Measurements from ENCODE around the gene C16orf96.

The C16orf96 gene

GRCh38 chr16:4612474-4612931 is 56.4 kb downstream of the C16orf96 start:
- no CpG with 5 or more reads among the region's 7 CpGs for WGBS (ENCODE audit: extremely low coverage, insufficient coverage, low lambda C conversion rate)
- Histone ChIP-seq H3K18ac (ENCODE audit: low read length) (no peak overlapping the region), H3K9ac (ENCODE audit: low read length) (peak overlapping the region; percentile 45), H3K4ac (ENCODE audit: low read depth, low read length) (no peak overlapping the region), H4K5ac (ENCODE audit: low read length) (no peak overlapping the region), H3K79me1 (ENCODE audit: low read length) (peaks cover 12% of the 10 kb centered on the region), H2BK5ac (ENCODE audit: low read length) (no peak overlapping the region), H3K27me3 (ENCODE audit: insufficient read depth, low read length, poor library complexity) (no peaks in the 10 kb centered on the region), H2BK15ac (replicated peaks; ENCODE audit: low read depth) (no peak overlapping the region), H3K4me1 (ENCODE audit: control insufficient read depth, low read depth, low read length) (peaks cover 7% of the 10 kb centered on the region), H3K4me2 (ENCODE audit: low read length) (no peak overlapping the region), H3K36me3 (ENCODE audit: control insufficient read depth, insufficient read depth, low read length) (no peaks in the 10 kb centered on the region), H3K27ac (ENCODE audit: low read depth, low read length) (no peak overlapping the region), H3K56ac (ENCODE audit: low read length) (peak overlapping the region; percentile 15), H2BK120ac (ENCODE audit: low read depth, low read length) (no peak overlapping the region), H4K8ac (ENCODE audit: low read depth, low read length) (no peak overlapping the region), H2AK5ac (ENCODE audit: low read length) (no peak overlapping the region), H3K23ac (ENCODE audit: low read length) (no peak overlapping the region), H3K4me3 (ENCODE audit: low read length) (no peak overlapping the region), H3K79me2 (ENCODE audit: control insufficient read depth, insufficient read depth, low read length) (peaks cover 35% of the 10 kb centered on the region)
- peak; percentile 64 for DNase-seq

- Histone ChIP-seq H3K79me1 (ENCODE audit: low read length) (peaks cover 12% of the 10 kb centered on the region), H2AK5ac (ENCODE audit: low read length) (no peak overlapping the region), H3K79me2 (ENCODE audit: control insufficient read depth, insufficient read depth, low read length) (peaks cover 35% of the 10 kb centered on the region), H3K4me2 (ENCODE audit: low read length) (peak overlapping the region; percentile 96), H3K36me3 (ENCODE audit: control insufficient read depth, insufficient read depth, low read length) (no peaks in the 10 kb centered on the region), H2BK15ac (replicated peaks; ENCODE audit: low read depth) (no peak overlapping the region), H4K8ac (ENCODE audit: low read depth, low read length) (no peak overlapping the region), H3K27ac (ENCODE audit: low read depth, low read length) (no peak overlapping the region), H3K4me1 (ENCODE audit: control insufficient read depth, low read depth, low read length) (peaks cover 7% of the 10 kb centered on the region), H3K9ac (ENCODE audit: low read length) (peak overlapping the region; percentile 93), H3K18ac (ENCODE audit: low read length) (no peak overlapping the region), H3K23ac (ENCODE audit: low read length) (no peak overlapping the region), H2BK5ac (ENCODE audit: low read length) (no peak overlapping the region), H2BK120ac (ENCODE audit: low read depth, low read length) (no peak overlapping the region), H3K27me3 (ENCODE audit: insufficient read depth, low read length, poor library complexity) (no peaks in the 10 kb centered on the region), H4K5ac (ENCODE audit: low read length) (no peak overlapping the region), H3K4ac (ENCODE audit: low read depth, low read length) (no peak overlapping the region), H3K4me3 (ENCODE audit: low read length) (peak overlapping the region; percentile 85), H3K56ac (ENCODE audit: low read length) (peak overlapping the region; percentile 98)
- WGBS (ENCODE audit: extremely low coverage, insufficient coverage, low lambda C conversion rate), result no CpG with 5 or more reads among the region's 14 CpGs
- peak; percentile 45 for DNase-seq
Measured at GRCh38 chr16:4612977-4613635, 57.0 kb downstream of the C16orf96 start.

GRCh38 chr16:4613636-4614570 is 57.8 kb downstream of the C16orf96 start:
- H2BK5ac ChIP-seq (ENCODE audit: low read length), result peak overlapping the region; percentile 45
- H4K5ac ChIP-seq (ENCODE audit: low read length), result no peak overlapping the region
- peak overlapping the region; percentile 89 for H3K23ac ChIP-seq (ENCODE audit: low read length)
- no peak overlapping the region for H4K8ac ChIP-seq (ENCODE audit: low read depth, low read length)
- no CpG with 5 or more reads among the region's 92 CpGs for WGBS (ENCODE audit: extremely low coverage, insufficient coverage, low lambda C conversion rate)
- H3K36me3 ChIP-seq (ENCODE audit: control insufficient read depth, insufficient read depth, low read length), result no peaks in the 10 kb centered on the region
- H3K4ac ChIP-seq (ENCODE audit: low read depth, low read length), result peak overlapping the region; percentile 93
- no peak overlapping the region for H2BK120ac ChIP-seq (ENCODE audit: low read depth, low read length)
- peak; percentile 50 for DNase-seq
- H3K4me3 ChIP-seq (ENCODE audit: low read length), result peak overlapping the region; percentile 85
- H3K79me2 ChIP-seq (ENCODE audit: control insufficient read depth, insufficient read depth, low read length), result peaks cover 35% of the 10 kb centered on the region
- H3K79me1 ChIP-seq (ENCODE audit: low read length), result peaks cover 12% of the 10 kb centered on the region
- no peak overlapping the region for H2BK15ac ChIP-seq (replicated peaks; ENCODE audit: low read depth)
- H3K56ac ChIP-seq (ENCODE audit: low read length), result peak overlapping the region; percentile 98
- peak overlapping the region; percentile 93 for H3K9ac ChIP-seq (ENCODE audit: low read length)
- peaks cover 7% of the 10 kb centered on the region for H3K4me1 ChIP-seq (ENCODE audit: control insufficient read depth, low read depth, low read length)
- peak overlapping the region; percentile 21 for H3K18ac ChIP-seq (ENCODE audit: low read length)
- peak overlapping the region; percentile 90 for H2AK5ac ChIP-seq (ENCODE audit: low read length)
- H3K4me2 ChIP-seq (ENCODE audit: low read length), result peak overlapping the region; percentile 96
- H3K27ac ChIP-seq (ENCODE audit: low read depth, low read length), result peak overlapping the region; percentile 23
- H3K27me3 ChIP-seq (ENCODE audit: insufficient read depth, low read length, poor library complexity), result no peaks in the 10 kb centered on the region

- Histone ChIP-seq H2BK120ac (ENCODE audit: low read depth, low read length) (no peak within 1 kb of the TSS), H3K56ac (ENCODE audit: low read length) (peak within 1 kb of the TSS; percentile 98), H3K27ac (ENCODE audit: low read depth, low read length) (peak within 1 kb of the TSS; percentile 48), H2BK5ac (ENCODE audit: low read length) (peak within 1 kb of the TSS; percentile 50), H3K36me3 (ENCODE audit: control insufficient read depth, insufficient read depth, low read length) (no peaks in the 10 kb centered on the region), H2AK5ac (ENCODE audit: low read length) (peak within 1 kb of the TSS; percentile 94), H4K8ac (ENCODE audit: low read depth, low read length) (no peak within 1 kb of the TSS), H3K23ac (ENCODE audit: low read length) (peak within 1 kb of the TSS; percentile 89), H3K79me1 (ENCODE audit: low read length) (peaks cover 12% of the 10 kb centered on the region), H4K5ac (ENCODE audit: low read length) (no peak within 1 kb of the TSS), H3K4me2 (ENCODE audit: low read length) (peak within 1 kb of the TSS; percentile 96), H3K4ac (ENCODE audit: low read depth, low read length) (peak within 1 kb of the TSS; percentile 93), H3K4me3 (ENCODE audit: low read length) (peak within 1 kb of the TSS; percentile 85), H3K9ac (ENCODE audit: low read length) (peak within 1 kb of the TSS; percentile 93), H3K18ac (ENCODE audit: low read length) (peak within 1 kb of the TSS; percentile 33), H3K79me2 (ENCODE audit: control insufficient read depth, insufficient read depth, low read length) (peaks cover 35% of the 10 kb centered on the region), H2BK15ac (replicated peaks; ENCODE audit: low read depth) (no peak within 1 kb of the TSS), H3K27me3 (ENCODE audit: insufficient read depth, low read length, poor library complexity) (no peaks in the 10 kb centered on the region), H3K4me1 (ENCODE audit: control insufficient read depth, low read depth, low read length) (peaks cover 7% of the 10 kb centered on the region)
- no CpG with 5 or more reads among the region's 100 CpGs for WGBS (ENCODE audit: extremely low coverage, insufficient coverage, low lambda C conversion rate)
- peak; percentile 81 for DNase-seq
Measured at GRCh38 chr16:4614571-4615383, 58.6 kb downstream of the C16orf96 start, which contains the start of gene UBALD1. UBALD1 (minus strand) TSS chr16:4614888; CDS start chr16:4614797, 91 bp downstream.

- no peak overlapping the region for H2BK15ac ChIP-seq (replicated peaks; ENCODE audit: low read depth)
- H3K4me1 ChIP-seq (ENCODE audit: control insufficient read depth, low read depth, low read length), result peaks cover 7% of the 10 kb centered on the region
- peak overlapping the region; percentile 45 for H3K4me2 ChIP-seq (ENCODE audit: low read length)
- no peak for DNase-seq
- peak overlapping the region; percentile 90 for H3K56ac ChIP-seq (ENCODE audit: low read length)
- WGBS (ENCODE audit: extremely low coverage, insufficient coverage, low lambda C conversion rate), result no CpG with 5 or more reads among the region's 39 CpGs
- H3K79me1 ChIP-seq (ENCODE audit: low read length), result peaks cover 12% of the 10 kb centered on the region
- H3K23ac ChIP-seq (ENCODE audit: low read length), result no peak overlapping the region
- peak overlapping the region; percentile 48 for H3K27ac ChIP-seq (ENCODE audit: low read depth, low read length)
- peak overlapping the region; percentile 94 for H2AK5ac ChIP-seq (ENCODE audit: low read length)
- H3K18ac ChIP-seq (ENCODE audit: low read length), result peak overlapping the region; percentile 33
- H2BK120ac ChIP-seq (ENCODE audit: low read depth, low read length), result no peak overlapping the region
- peak overlapping the region; percentile 46 for H2BK5ac ChIP-seq (ENCODE audit: low read length)
- H3K4ac ChIP-seq (ENCODE audit: low read depth, low read length), result peak overlapping the region; percentile 41
- peak overlapping the region; percentile 76 for H3K9ac ChIP-seq (ENCODE audit: low read length)
- H3K4me3 ChIP-seq (ENCODE audit: low read length), result no peak overlapping the region
- H4K5ac ChIP-seq (ENCODE audit: low read length), result no peak overlapping the region
- H3K36me3 ChIP-seq (ENCODE audit: control insufficient read depth, insufficient read depth, low read length), result no peaks in the 10 kb centered on the region
- H3K27me3 ChIP-seq (ENCODE audit: insufficient read depth, low read length, poor library complexity), result no peaks in the 10 kb centered on the region
- H4K8ac ChIP-seq (ENCODE audit: low read depth, low read length), result peak overlapping the region; percentile 84
- H3K79me2 ChIP-seq (ENCODE audit: control insufficient read depth, insufficient read depth, low read length), result peaks cover 34% of the 10 kb centered on the region
Measured at GRCh38 chr16:4615384-4616046, 59.4 kb downstream of the C16orf96 start.
